DOHH2 (cell line): ENCODE data around the gene ST6GALNAC1.
"Not testable (repeated sequence)": the region's sequence is repeated elsewhere in the genome, so short reads cannot be mapped to it uniquely, and the experiment has no call there.

Experiments
- H3F3A ChIP-seq: fragments of 200-600 bp; sonication (generic), shearing (Covaris generic); 2 replicates; pipeline ENCODE4 v1.6.0; 2016; ENCODE audit warnings: antibody characterized with exemption, mild to moderate bottlenecking; ENCODE audit not compliant: control insufficient read depth, insufficient read depth
- H3K27ac ChIP-seq: fragments of 200-600 bp; sonication (generic); 2 replicates; pipeline ENCODE4 v1.5.1; 2014; ENCODE audit warnings: low read depth, mild to moderate bottlenecking, low read length, moderate library complexity
- H3K27me3 ChIP-seq: fragments of 200-600 bp; sonication (generic); 2 replicates; pipeline ENCODE4 v1.6.1; 2014; ENCODE audit warnings: mild to moderate bottlenecking, low read length, mixed read lengths; ENCODE audit not compliant: control insufficient read depth
- H3K36me3 ChIP-seq: fragments of 200-600 bp; sonication (generic); 2 replicates; pipeline ENCODE4 v1.6.1; 2014; ENCODE audit warnings: mild to moderate bottlenecking, low read length, moderate library complexity, mixed read lengths; ENCODE audit not compliant: control insufficient read depth
- H3K4me1 ChIP-seq: fragments of 200-600 bp; sonication (generic); 2 replicates; pipeline ENCODE4 v1.6.1; 2014; ENCODE audit warnings: mild to moderate bottlenecking, low read length, mixed read lengths; ENCODE audit not compliant: control insufficient read depth
- H3K4me2 ChIP-seq: fragments of 200-600 bp; sonication (generic); 2 replicates; pipeline ENCODE4 v1.6.0; 2014; ENCODE audit warnings: mild to moderate bottlenecking, low read length, moderate library complexity
- H3K4me3 ChIP-seq: fragments of 200-600 bp; sonication (generic); 2 replicates; pipeline ENCODE4 v1.5.1; 2014; ENCODE audit warnings: mild to moderate bottlenecking, low read length, mixed read lengths
- H3K79me2 ChIP-seq: fragments of 200-600 bp; sonication (generic); 2 replicates; pipeline ENCODE4 v1.6.1; 2014; ENCODE audit warnings: mild to moderate bottlenecking, low read length, mixed read lengths; ENCODE audit not compliant: control insufficient read depth
- H3K9me2 ChIP-seq: fragments of 200-600 bp; sonication (generic); replicated peaks from 2 replicates; pipeline ENCODE4 v1.6.1; 2014; ENCODE audit warnings: mild to moderate bottlenecking, low read length, mixed read lengths; ENCODE audit not compliant: control insufficient read depth
- H3K9me3 ChIP-seq: fragments of 200-600 bp; sonication (generic); 2 replicates; pipeline ENCODE4 v1.6.1; 2014; ENCODE audit warnings: antibody characterized with exemption, low read length, mixed read lengths; ENCODE audit not compliant: control insufficient read depth, insufficient read depth
- H4K20me1 ChIP-seq: fragments of 200-600 bp; sonication (generic); 2 replicates; pipeline ENCODE4 v1.6.0; 2014; ENCODE audit warnings: low read depth, mild to moderate bottlenecking, antibody characterized with exemption, low read length, moderate library complexity; ENCODE audit not compliant: control insufficient read depth, insufficient read depth
- CTCF ChIP-seq: fragments of 200-600 bp; sonication (generic); IDR thresholded peaks from one replicate; pipeline ENCODE4 v1.5.1; 2014; ENCODE audit warnings: antibody characterized with exemption, mild to moderate bottlenecking, low read depth, low read length; ENCODE audit not compliant: poor library complexity, severe bottlenecking
- EZH2phosphoT487 ChIP-seq: fragments of 200-600 bp; sonication (generic); IDR thresholded peaks from 2 replicates; pipeline ENCODE4 v1.6.1; 2017; ENCODE audit warnings: borderline replicate concordance, mild to moderate bottlenecking, antibody characterized with exemption, low read length, moderate library complexity, mixed read lengths

ST6GALNAC1 gene

GRCh38 chr17:76640550-76641380, 2.8 kb downstream of the ST6GALNAC1 start:
- no peak overlapping the region for H3K4me2 ChIP-seq
- TF ChIP-seq EZH2phosphoT487 (no peak), CTCF (no peak)
- H3K27ac ChIP-seq = no peak overlapping the region

DNA sequence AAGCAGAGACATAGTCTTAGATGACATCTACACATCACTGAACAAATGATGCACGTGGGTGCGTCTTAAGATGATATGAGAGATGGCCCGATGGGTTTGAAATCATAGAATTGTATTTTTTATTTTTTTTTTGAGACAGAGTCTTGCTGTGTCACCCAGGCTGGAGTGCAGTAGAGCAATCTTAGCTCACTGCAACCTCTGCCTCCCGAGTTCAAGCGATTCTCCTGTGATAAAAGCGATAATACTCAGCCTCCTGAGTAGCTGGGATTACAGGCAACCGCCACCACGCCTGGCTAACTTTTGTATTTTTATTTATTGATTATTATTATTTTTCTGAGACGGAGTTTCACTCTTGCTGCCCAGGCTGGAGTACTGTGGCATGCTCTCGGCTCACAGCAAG, 5.3 kb downstream of the ST6GALNAC1 start:
- Histone ChIP-seq H3K9me2 (no peaks in the 10 kb centered on the region), H3K4me2 (no peak overlapping the region), H3K27me3 (peaks cover 18% of the 10 kb centered on the region), H3K4me3 (no peak overlapping the region), H3K36me3 (no peaks in the 10 kb centered on the region), H3K4me1 (no peaks in the 10 kb centered on the region), H3K79me2 (no peaks in the 10 kb centered on the region), H3K9me3 (no peaks in the 10 kb centered on the region), H3K27ac (no peak overlapping the region), H3F3A (no peaks in the 10 kb centered on the region), H4K20me1 (no peaks in the 10 kb centered on the region)
- no peak for TF ChIP-seq CTCF
- no peak for TF ChIP-seq EZH2phosphoT487

More at GRCh38 chr17:76640550-76641380, 2.8 kb downstream of the ST6GALNAC1 start:
- Histone ChIP-seq H3K9me3 (no peaks in the 10 kb centered on the region; the same call in 1 of the 2 replicates), H3K9me2 (no peaks in the 10 kb centered on the region), H3F3A (no peaks in the 10 kb centered on the region), H3K27me3 (peaks cover 19% of the 10 kb centered on the region), H3K79me2 (no peaks in the 10 kb centered on the region), H3K4me3 (no peak overlapping the region), H3K4me1 (no peaks in the 10 kb centered on the region), H3K36me3 (no peaks in the 10 kb centered on the region), H4K20me1 (no peaks in the 10 kb centered on the region)

- not testable (repeated sequence) for H3K27ac ChIP-seq, H3K79me2 ChIP-seq, H3F3A ChIP-seq, H3K27me3 ChIP-seq, H4K20me1 ChIP-seq, H3K4me3 ChIP-seq, H3K9me3 ChIP-seq, H3K4me1 ChIP-seq, H3K4me2 ChIP-seq, H3K36me3 ChIP-seq, H3K9me2 ChIP-seq
Observed at GRCh38 chr17:76636486-76637206, 6.9 kb downstream of the ST6GALNAC1 start.
